CD4-positive, alpha-beta T cell (primary cell): ENCODE data around the gene C19orf53. TPM values are rescaled to one million over a fixed set of nuclear protein-coding genes. Genes with fewer than 3 reads are reported as not detected.
"Not testable (repeated sequence)": the region's sequence is repeated elsewhere in the genome, so short reads cannot be mapped to it uniquely, and the experiment has no call there.

Experiments
- ATAC-seq: fragments of 200-7000 bp; cut with Tn5 transposase; one replicate; pipeline ENCODE4 v1.10.0; 2022; ENCODE audit warnings: mild to moderate bottlenecking; ENCODE audit not compliant: poor library complexity
- CTCF ChIA-PET: fragments of 350-600 bp; sonication (Branson Sonifier 250); formaldehyde crosslinking; loops from one replicate; lab custom pipeline; 2021; ENCODE audit warnings: antibody characterized with exemption, inconsistent platforms; lab: Charles Lee
- POLR2A ChIA-PET: fragments of 350-600 bp; sonication (Branson Sonifier 250); formaldehyde crosslinking; loops from one replicate; lab custom pipeline; 2021; ENCODE audit warnings: antibody characterized with exemption, inconsistent platforms; lab: Charles Lee
- DNase-seq, 14 experiments: peaks; one replicate each; pipeline ENCODE4 v3.0.0-alpha.2; 2013 to 2020; ENCODE audit warnings: mixed read lengths in 2 of 14
- H3K27ac ChIP-seq, 2 donors: one replicate each; pipeline versions ENCODE4 v1.5.1 to v1.7.0; 2013; ENCODE audit warnings: low read length in 2 of 2, low read depth in 1 of 2, mild to moderate bottlenecking in 1 of 2
- H3K27me3 ChIP-seq, 2 experiments: 1 replicate in 1 of 2; 2 replicates in 1 of 2; pipeline versions ENCODE4 v1.6.1 to v1.7.0; 2013; ENCODE audit warnings: low read length in 2 of 2, control low read depth in 1 of 2, mild to moderate bottlenecking in 1 of 2, moderate library complexity in 1 of 2; ENCODE audit not compliant: insufficient read depth in 2 of 2, control insufficient read depth in 1 of 2
- H3K36me3 ChIP-seq: one replicate; pipeline ENCODE4 v1.6.1; 2013; ENCODE audit warnings: low read length, control low read depth; ENCODE audit not compliant: insufficient read depth
- H3K4me1 ChIP-seq: one replicate; pipeline ENCODE4 v1.6.1; 2013; ENCODE audit warnings: low read length, control low read depth; ENCODE audit not compliant: insufficient read depth
- H3K4me3 ChIP-seq: one replicate; pipeline ENCODE4 v1.5.1; 2013; ENCODE audit warnings: mild to moderate bottlenecking, low read length, moderate library complexity
- H3K9me3 ChIP-seq, 2 experiments: 1 replicate in 1 of 2; 2 replicates in 1 of 2; pipeline versions ENCODE4 v1.6.1 to v1.7.0; 2013; ENCODE audit warnings: low read length in 2 of 2, mild to moderate bottlenecking in 2 of 2, control low read depth in 1 of 2, moderate library complexity in 1 of 2; ENCODE audit not compliant: control insufficient read depth in 1 of 2, insufficient read depth in 1 of 2
- H3K27ac Mint-ChIP-seq: one replicate; pipeline ENCODE4 v1.8.0; 2020; ENCODE audit warnings: mixed read lengths
- H3K27me3 Mint-ChIP-seq: one replicate; pipeline ENCODE4 v1.8.0; 2021; ENCODE audit warnings: mixed read lengths
- H3K36me3 Mint-ChIP-seq: one replicate; pipeline ENCODE4 v1.8.0; 2021; ENCODE audit warnings: low read depth, mixed read lengths
- H3K4me1 Mint-ChIP-seq: one replicate; pipeline ENCODE4 v1.8.0; 2021; ENCODE audit warnings: low read depth, mixed read lengths
- H3K4me3 Mint-ChIP-seq: one replicate; pipeline ENCODE4 v1.8.0; 2020; ENCODE audit warnings: mild to moderate bottlenecking, mixed read lengths
- H3K9me3 Mint-ChIP-seq: one replicate; pipeline ENCODE4 v1.8.0; 2020; ENCODE audit warnings: mixed read lengths
- intact Hi-C, 2 experiments: fragments of 100-400 bp; cut with DNase I in 1 of 2; cut with micrococcal nuclease in 1 of 2; formaldehyde crosslinking; loops; one replicate each; pipeline versions ENCODE4 v1.15.1 to v1.9.0; 2023 to 2025; cut with DNase I, micrococcal nuclease
- total RNA-seq, 174 experiments: library from RNA in 2 of 174; stranded (reverse) in 2 of 174; gene quantifications; one replicate each; pipeline ENCODE4 v1.2.3 and lab custom pipeline; 2021 to 2026
- TF ChIP-seq, protein P1 (sequence below): fragments of 200-600 bp; IDR thresholded peaks from one replicate; pipeline ENCODE4 v1.8.0; 2022; ENCODE audit warnings: antibody characterized with exemption, mild to moderate bottlenecking

C19orf53 gene
- total RNA-seq, 2 experiments from 2014 or later: 119 TPM

DNA sequence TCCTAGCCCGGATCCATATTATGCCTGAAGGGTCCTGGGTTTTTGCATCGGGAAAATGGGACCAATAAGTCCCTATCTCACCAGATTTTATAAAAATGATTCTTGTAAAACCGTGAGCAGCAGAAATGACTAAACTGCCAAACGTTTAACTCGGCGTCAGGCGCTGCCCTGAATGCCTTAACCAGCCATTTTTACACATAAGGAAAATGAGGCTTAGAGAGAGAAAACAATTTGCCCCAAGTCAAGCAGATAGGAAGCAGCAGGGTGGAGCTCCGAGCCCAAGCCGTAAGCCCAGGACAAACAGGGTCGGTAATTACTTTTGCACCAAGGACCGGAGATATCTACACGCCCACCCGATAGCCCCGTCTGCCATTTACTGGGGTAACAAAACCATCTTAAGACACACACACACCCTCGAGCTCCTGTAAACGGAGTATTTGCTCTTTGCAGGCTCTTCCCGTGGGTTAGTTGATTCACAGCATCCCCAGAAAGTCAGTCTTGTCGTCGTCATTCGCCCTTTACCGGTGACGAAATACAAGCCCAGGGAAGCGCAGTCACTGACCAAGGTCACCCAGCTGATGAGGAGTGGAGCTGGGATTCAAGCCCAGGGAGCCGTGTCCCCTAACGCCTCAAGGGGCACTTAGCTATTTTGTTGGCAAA is 26.0 kb upstream of the C19orf53 start:
- Mint-ChIP-seq H3K9me3 (no peaks in the 10 kb centered on the region), H3K27me3 (no peaks in the 10 kb centered on the region), H3K4me3 (peak overlapping the region; percentile 91), H3K27ac (peak overlapping the region; percentile 87), H3K4me1 (peaks cover 30% of the 10 kb centered on the region), H3K36me3 (peaks cover 38% of the 10 kb centered on the region)
- ATAC-seq: peak; percentile 15
- Histone ChIP-seq H3K27me3 (no peaks in the 10 kb centered on the region), H3K36me3 (peaks cover 12% of the 10 kb centered on the region), H3K27ac (peak overlapping the region; percentile 79 to 95), H3K9me3 (no peaks in the 10 kb centered on the region), H3K4me1 (peaks cover 34% of the 10 kb centered on the region), H3K4me3 (peak overlapping the region; percentile 98)
- TF ChIP-seq, protein P1, sequence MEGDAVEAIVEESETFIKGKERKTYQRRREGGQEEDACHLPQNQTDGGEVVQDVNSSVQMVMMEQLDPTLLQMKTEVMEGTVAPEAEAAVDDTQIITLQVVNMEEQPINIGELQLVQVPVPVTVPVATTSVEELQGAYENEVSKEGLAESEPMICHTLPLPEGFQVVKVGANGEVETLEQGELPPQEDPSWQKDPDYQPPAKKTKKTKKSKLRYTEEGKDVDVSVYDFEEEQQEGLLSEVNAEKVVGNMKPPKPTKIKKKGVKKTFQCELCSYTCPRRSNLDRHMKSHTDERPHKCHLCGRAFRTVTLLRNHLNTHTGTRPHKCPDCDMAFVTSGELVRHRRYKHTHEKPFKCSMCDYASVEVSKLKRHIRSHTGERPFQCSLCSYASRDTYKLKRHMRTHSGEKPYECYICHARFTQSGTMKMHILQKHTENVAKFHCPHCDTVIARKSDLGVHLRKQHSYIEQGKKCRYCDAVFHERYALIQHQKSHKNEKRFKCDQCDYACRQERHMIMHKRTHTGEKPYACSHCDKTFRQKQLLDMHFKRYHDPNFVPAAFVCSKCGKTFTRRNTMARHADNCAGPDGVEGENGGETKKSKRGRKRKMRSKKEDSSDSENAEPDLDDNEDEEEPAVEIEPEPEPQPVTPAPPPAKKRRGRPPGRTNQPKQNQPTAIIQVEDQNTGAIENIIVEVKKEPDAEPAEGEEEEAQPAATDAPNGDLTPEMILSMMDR: no peak
- intact Hi-C loops: loop anchor here in 1 of 2 experiments (1.0 kb wide), 1 partner anchor 26 kb away; the partner anchor contains the start of gene C19orf53
- ChIA-PET POLR2A (interaction anchor here (1.0 to 2.7 kb wide), 21 partner anchors 8 to 633 kb away, joined by 3 to 39 read pairs (median 5); partner anchors contain the start of genes ADGRE5, C19orf53, IL27RA and MRI1), CTCF (interaction anchor here (0.6 to 1.8 kb wide), 4 partner anchors 27 to 938 kb away, joined by 3 to 8 read pairs (median 4); no protein-coding TSS in a partner anchor)
- DNase-seq: peak in 7 of 14 experiments; percentile 10 to 58 (median 24)

DNA sequence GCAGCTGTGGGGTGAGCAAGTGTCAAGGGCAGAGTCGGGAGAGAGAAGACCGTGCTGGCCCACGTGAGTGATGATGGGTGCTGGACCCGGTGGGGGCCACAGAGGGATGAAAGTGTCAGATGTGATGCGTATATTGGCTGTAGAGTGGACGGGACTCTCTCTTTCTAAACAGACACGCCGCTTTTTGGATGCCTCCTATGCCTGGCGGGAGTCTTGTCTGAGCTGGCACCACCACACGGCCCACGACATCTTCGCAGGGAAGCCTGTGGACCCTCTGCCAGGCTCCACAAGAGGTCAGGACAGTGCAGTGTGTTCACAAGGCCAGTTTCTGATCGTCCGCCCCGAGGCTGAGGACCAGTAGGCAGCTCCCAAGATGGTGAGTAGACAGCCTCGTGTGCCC is 22.8 kb upstream of the C19orf53 start:
- Mint-ChIP-seq H3K4me1 (peaks cover 34% of the 10 kb centered on the region), H3K9me3 (no peaks in the 10 kb centered on the region), H3K4me3 (no peak overlapping the region), H3K27me3 (no peaks in the 10 kb centered on the region), H3K27ac (no peak overlapping the region), H3K36me3 (peaks cover 57% of the 10 kb centered on the region)
- Histone ChIP-seq H3K36me3 (peaks cover 39% of the 10 kb centered on the region), H3K27ac (no peak overlapping the region), H3K27me3 (no peaks in the 10 kb centered on the region), H3K4me1 (peaks cover 34% of the 10 kb centered on the region), H3K9me3 (no peaks in the 10 kb centered on the region), H3K4me3 (no peak overlapping the region)
- no peak for ATAC-seq
- ChIA-PET POLR2A (no interaction called here), CTCF (interaction anchor here (0.6 kb wide), 1 partner anchor 349 kb away, joined by 3 read pairs; no protein-coding TSS in a partner anchor)
- DNase-seq: no peak
- intact Hi-C loops: no loop called here
- TF ChIP-seq, protein P1: no peak

DNA sequence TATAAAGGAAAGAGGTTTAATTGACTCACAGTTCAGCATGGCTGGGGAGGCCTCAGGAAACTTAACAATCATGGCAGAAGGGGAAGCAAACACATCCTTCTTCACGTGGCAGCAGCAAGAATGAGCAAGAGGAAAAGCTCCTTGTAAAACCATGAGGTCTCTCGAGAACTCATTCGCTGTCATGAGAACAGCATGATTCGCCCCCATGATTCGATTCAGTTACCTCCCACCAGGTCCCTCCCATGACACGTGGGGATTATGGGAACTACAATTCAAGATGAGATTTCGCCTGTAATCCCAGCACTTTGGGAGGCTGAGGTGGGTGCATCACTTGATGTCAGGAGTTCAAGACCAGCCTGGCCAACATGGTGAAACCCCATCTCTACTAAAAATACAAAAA is 20.6 kb upstream of the C19orf53 start:
- peaks cover 22% of the 10 kb centered on the region for H3K4me1 ChIP-seq
- H3K27ac ChIP-seq, POLR2A ChIA-PET: not testable (repeated sequence)

More for the DNA sequence above, 20.6 kb upstream of the C19orf53 start:
- H3K27me3 ChIP-seq, intact Hi-C loops, H3K9me3 Mint-ChIP-seq, H3K27ac Mint-ChIP-seq, DNase-seq, ATAC-seq, H3K4me3 Mint-ChIP-seq, H3K27me3 Mint-ChIP-seq, H3K9me3 ChIP-seq, CTCF ChIA-PET, H3K4me3 ChIP-seq: not testable (repeated sequence)
- Mint-ChIP-seq H3K36me3 (peaks cover 68% of the 10 kb centered on the region), H3K4me1 (peaks cover 17% of the 10 kb centered on the region)
- H3K36me3 ChIP-seq: peaks cover 58% of the 10 kb centered on the region
